SK-N-SH treated with all-trans-retinoic acid at 6 μM for 48 hours (cell line): ENCODE results near the gene ARHGAP8.

Source experiments
- ATAC-seq: fragments of 200-7000 bp; cut with Tn5 transposase; 3 replicates; pipeline ENCODE4 v1.9.1; 2020; ENCODE audit warnings: mild to moderate bottlenecking, moderate library complexity
- ARNTL ChIP-seq: fragments of 450-650 bp; formaldehyde crosslinking; IDR thresholded peaks from 2 replicates; pipeline ENCODE4 v1.5.0; 2020; ENCODE audit warnings: low read depth, mild to moderate bottlenecking, moderate library complexity, borderline replicate concordance
- BACH2 ChIP-seq: fragments of 250-450 bp; sonication (Bioruptor Pico); IDR thresholded peaks from 2 replicates; pipeline ENCODE4 v1.9.0; 2021; ENCODE audit warnings: mild to moderate bottlenecking, borderline replicate concordance
- GLIS3 ChIP-seq: fragments of 250-450 bp; sonication (Bioruptor Pico); IDR thresholded peaks from 2 replicates; pipeline ENCODE4 v1.5.0; 2020; ENCODE audit warnings: mild to moderate bottlenecking, moderate library complexity
- ISL1 ChIP-seq: fragments of 250-450 bp; sonication (Bioruptor Pico); IDR thresholded peaks from 2 replicates; pipeline ENCODE4 v2.1.2; 2022; ENCODE audit warnings: mild to moderate bottlenecking, moderate library complexity
- OSR1 ChIP-seq: fragments of 250-450 bp; sonication (Bioruptor Pico); IDR thresholded peaks from 2 replicates; pipeline ENCODE4 v1.8.0; 2022; ENCODE audit warnings: moderate library complexity, mild to moderate bottlenecking, inconsistent platforms
- PPARA ChIP-seq: fragments of 250-450 bp; sonication (Bioruptor Pico); IDR thresholded peaks from 2 replicates; pipeline ENCODE4 v1.5.0; 2020; ENCODE audit warnings: mild to moderate bottlenecking, borderline replicate concordance
- RARB ChIP-seq: fragments of 250-450 bp; sonication (Bioruptor Pico); IDR thresholded peaks from 2 replicates; pipeline ENCODE4 v1.8.0; 2021; ENCODE audit warnings: mild to moderate bottlenecking, moderate library complexity
- ZC3H10 ChIP-seq: fragments of 250-450 bp; sonication (Bioruptor Pico); IDR thresholded peaks from 2 replicates; pipeline ENCODE4 v1.5.1; 2021; ENCODE audit warnings: mild to moderate bottlenecking, moderate library complexity
- ZFP3 ChIP-seq: fragments of 250-450 bp; sonication (Bioruptor Pico); IDR thresholded peaks from 2 replicates; pipeline ENCODE4 v1.5.0; 2020; ENCODE audit warnings: mild to moderate bottlenecking, moderate library complexity
- ZFP30 ChIP-seq: fragments of 450-650 bp; formaldehyde crosslinking; IDR thresholded peaks from 2 replicates; pipeline ENCODE4 v1.5.0; 2022; ENCODE audit warnings: mild to moderate bottlenecking, moderate library complexity
- ZNF565 ChIP-seq: fragments of 450-650 bp; formaldehyde crosslinking; conservative IDR thresholded peaks from 2 replicates; pipeline ENCODE4 v1.5.0; 2020; ENCODE audit warnings: low read depth, mild to moderate bottlenecking, moderate library complexity
- ZNF70 ChIP-seq: fragments of 450-650 bp; formaldehyde crosslinking; IDR thresholded peaks from 2 replicates; pipeline ENCODE4 v1.5.0; 2020; ENCODE audit warnings: mild to moderate bottlenecking, moderate library complexity
- TF ChIP-seq, protein P1 (sequence below): fragments of 250-450 bp; sonication (Bioruptor Pico); IDR thresholded peaks from 2 replicates; pipeline ENCODE4 v1.5.1; 2020; ENCODE audit warnings: low read depth, mild to moderate bottlenecking, moderate library complexity
- TF ChIP-seq, protein P2 (sequence below): fragments of 250-450 bp; sonication (Bioruptor Pico); IDR thresholded peaks from 2 replicates; pipeline ENCODE4 v1.8.0; 2021; ENCODE audit warnings: low read depth, mild to moderate bottlenecking, moderate library complexity, borderline replicate concordance
- TF ChIP-seq, protein P3 (sequence below): fragments of 250-450 bp; sonication (Bioruptor Pico); IDR thresholded peaks from 2 replicates; pipeline ENCODE4 v1.5.1; 2021; ENCODE audit warnings: mild to moderate bottlenecking, moderate library complexity
- TF ChIP-seq, protein P4 (sequence below): fragments of 250-450 bp; sonication (Bioruptor Pico); IDR thresholded peaks from 2 replicates; pipeline ENCODE4 v1.5.0; 2020; ENCODE audit warnings: mild to moderate bottlenecking, moderate library complexity

Gene ARHGAP8

DNA sequence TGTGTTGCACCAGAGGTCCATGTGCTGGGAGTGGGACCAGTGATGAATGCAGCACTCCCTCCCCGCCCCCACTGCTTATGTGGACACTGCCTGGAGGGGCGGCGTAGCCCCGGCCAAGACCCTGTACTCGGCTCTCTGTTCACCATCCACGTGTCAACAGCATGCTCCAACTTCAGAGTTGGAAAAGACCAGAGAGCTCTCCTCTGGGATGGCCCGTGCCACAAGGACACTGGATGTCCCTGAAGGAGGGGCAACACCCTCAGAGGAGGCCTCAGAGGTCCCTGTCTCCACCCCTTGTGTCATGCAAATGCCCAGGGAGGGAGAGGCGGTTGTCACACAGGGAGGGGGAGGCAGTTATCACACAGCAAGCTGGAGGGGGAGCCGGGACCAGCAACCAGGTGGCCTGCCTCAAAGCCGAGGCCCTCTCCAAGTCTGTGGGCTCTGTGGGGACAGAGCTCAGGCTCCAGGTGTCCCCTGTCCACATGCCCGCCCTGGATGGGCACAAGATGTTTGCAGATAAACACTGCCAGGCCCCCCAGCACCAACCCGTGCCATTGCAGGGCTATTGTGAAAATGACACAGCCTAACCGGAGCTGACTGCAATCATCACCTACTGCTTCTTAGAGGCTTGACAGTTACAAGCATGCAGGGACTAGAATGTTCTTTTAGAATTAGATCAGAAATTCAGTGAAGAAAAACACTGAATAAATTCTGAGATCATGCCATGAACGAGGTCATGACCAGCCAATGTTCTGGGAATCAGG is 136.3 kb downstream of the ARHGAP8 start:
- TF ChIP-seq GLIS3 (CRISPR knock-in tag): no peak
- TF ChIP-seq ZNF70 (CRISPR knock-in tag): no peak
- TF ChIP-seq ZFP3 (CRISPR knock-in tag): no peak
- TF ChIP-seq OSR1 (CRISPR knock-in tag): no peak
- no peak for TF ChIP-seq ZC3H10 (CRISPR knock-in tag)
- no peak for TF ChIP-seq BACH2 (CRISPR knock-in tag)
- TF ChIP-seq ZNF565 (CRISPR knock-in tag): no peak
- no peak for TF ChIP-seq ZFP30 (CRISPR knock-in tag)
- TF ChIP-seq, protein P1, sequence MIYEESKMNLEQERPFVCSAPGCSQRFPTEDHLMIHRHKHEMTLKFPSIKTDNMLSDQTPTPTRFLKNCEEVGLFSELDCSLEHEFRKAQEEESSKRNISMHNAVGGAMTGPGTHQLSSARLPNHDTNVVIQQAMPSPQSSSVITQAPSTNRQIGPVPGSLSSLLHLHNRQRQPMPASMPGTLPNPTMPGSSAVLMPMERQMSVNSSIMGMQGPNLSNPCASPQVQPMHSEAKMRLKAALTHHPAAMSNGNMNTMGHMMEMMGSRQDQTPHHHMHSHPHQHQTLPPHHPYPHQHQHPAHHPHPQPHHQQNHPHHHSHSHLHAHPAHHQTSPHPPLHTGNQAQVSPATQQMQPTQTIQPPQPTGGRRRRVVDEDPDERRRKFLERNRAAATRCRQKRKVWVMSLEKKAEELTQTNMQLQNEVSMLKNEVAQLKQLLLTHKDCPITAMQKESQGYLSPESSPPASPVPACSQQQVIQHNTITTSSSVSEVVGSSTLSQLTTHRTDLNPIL (CRISPR knock-in tag): no peak
- TF ChIP-seq, protein P2, sequence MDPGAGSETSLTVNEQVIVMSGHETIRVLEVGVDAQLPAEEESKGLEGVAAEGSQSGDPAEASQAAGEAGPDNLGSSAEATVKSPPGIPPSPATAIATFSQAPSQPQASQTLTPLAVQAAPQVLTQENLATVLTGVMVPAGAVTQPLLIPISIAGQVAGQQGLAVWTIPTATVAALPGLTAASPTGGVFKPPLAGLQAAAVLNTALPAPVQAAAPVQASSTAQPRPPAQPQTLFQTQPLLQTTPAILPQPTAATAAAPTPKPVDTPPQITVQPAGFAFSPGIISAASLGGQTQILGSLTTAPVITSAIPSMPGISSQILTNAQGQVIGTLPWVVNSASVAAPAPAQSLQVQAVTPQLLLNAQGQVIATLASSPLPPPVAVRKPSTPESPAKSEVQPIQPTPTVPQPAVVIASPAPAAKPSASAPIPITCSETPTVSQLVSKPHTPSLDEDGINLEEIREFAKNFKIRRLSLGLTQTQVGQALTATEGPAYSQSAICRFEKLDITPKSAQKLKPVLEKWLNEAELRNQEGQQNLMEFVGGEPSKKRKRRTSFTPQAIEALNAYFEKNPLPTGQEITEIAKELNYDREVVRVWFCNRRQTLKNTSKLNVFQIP: no peak
- no peak for ATAC-seq

DNA sequence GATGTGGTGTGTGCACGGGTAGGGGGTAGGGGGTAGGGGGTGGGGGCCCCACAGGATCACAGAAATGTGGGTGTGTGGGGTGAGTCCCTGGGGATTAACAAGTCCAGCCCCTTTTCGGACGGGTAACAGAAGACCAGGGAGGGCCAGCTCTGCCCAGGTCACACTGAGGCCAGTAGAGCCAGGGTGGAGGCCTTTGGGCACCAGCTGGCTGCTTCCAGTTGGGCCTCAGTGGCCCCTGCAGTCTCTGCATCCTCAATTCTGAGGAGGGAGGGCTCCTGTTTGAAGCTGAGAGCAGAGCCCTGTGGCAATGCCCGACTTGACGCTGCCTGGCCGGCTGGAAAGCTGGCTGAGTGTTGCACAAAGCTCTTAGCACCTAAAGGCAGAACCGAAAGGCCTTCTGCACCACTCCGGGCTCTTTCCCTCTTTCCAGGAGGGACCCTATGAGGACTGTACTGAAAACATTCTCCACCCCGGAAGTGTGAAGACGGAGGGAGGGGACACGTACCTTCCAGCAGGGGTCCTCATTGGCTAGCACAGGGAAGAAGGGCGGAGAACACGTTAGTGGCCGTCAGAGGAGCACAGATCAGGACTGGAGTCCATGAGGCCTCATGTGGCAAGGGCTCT is 137.0 kb downstream of the ARHGAP8 start:
- TF ChIP-seq BACH2 (CRISPR knock-in tag) (no peak), RARB (CRISPR knock-in tag) (no peak), ISL1 (CRISPR knock-in tag) (no peak), ZFP3 (CRISPR knock-in tag) (no peak), GLIS3 (CRISPR knock-in tag) (no peak), PPARA (CRISPR knock-in tag) (no peak), ZNF565 (CRISPR knock-in tag) (no peak), ARNTL (CRISPR knock-in tag) (no peak), OSR1 (CRISPR knock-in tag) (no peak)
- TF ChIP-seq, protein P1 (CRISPR knock-in tag): no peak
- TF ChIP-seq, protein P3, sequence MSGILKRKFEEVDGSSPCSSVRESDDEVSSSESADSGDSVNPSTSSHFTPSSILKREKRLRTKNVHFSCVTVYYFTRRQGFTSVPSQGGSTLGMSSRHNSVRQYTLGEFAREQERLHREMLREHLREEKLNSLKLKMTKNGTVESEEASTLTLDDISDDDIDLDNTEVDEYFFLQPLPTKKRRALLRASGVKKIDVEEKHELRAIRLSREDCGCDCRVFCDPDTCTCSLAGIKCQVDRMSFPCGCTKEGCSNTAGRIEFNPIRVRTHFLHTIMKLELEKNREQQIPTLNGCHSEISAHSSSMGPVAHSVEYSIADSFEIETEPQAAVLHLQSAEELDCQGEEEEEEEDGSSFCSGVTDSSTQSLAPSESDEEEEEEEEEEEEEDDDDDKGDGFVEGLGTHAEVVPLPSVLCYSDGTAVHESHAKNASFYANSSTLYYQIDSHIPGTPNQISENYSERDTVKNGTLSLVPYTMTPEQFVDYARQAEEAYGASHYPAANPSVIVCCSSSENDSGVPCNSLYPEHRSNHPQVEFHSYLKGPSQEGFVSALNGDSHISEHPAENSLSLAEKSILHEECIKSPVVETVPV: no peak
- TF ChIP-seq, protein P4, sequence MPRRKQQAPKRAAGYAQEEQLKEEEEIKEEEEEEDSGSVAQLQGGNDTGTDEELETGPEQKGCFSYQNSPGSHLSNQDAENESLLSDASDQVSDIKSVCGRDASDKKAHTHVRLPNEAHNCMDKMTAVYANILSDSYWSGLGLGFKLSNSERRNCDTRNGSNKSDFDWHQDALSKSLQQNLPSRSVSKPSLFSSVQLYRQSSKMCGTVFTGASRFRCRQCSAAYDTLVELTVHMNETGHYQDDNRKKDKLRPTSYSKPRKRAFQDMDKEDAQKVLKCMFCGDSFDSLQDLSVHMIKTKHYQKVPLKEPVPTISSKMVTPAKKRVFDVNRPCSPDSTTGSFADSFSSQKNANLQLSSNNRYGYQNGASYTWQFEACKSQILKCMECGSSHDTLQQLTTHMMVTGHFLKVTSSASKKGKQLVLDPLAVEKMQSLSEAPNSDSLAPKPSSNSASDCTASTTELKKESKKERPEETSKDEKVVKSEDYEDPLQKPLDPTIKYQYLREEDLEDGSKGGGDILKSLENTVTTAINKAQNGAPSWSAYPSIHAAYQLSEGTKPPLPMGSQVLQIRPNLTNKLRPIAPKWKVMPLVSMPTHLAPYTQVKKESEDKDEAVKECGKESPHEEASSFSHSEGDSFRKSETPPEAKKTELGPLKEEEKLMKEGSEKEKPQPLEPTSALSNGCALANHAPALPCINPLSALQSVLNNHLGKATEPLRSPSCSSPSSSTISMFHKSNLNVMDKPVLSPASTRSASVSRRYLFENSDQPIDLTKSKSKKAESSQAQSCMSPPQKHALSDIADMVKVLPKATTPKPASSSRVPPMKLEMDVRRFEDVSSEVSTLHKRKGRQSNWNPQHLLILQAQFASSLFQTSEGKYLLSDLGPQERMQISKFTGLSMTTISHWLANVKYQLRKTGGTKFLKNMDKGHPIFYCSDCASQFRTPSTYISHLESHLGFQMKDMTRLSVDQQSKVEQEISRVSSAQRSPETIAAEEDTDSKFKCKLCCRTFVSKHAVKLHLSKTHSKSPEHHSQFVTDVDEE (CRISPR knock-in tag): no peak
- ATAC-seq: no peak

DNA sequence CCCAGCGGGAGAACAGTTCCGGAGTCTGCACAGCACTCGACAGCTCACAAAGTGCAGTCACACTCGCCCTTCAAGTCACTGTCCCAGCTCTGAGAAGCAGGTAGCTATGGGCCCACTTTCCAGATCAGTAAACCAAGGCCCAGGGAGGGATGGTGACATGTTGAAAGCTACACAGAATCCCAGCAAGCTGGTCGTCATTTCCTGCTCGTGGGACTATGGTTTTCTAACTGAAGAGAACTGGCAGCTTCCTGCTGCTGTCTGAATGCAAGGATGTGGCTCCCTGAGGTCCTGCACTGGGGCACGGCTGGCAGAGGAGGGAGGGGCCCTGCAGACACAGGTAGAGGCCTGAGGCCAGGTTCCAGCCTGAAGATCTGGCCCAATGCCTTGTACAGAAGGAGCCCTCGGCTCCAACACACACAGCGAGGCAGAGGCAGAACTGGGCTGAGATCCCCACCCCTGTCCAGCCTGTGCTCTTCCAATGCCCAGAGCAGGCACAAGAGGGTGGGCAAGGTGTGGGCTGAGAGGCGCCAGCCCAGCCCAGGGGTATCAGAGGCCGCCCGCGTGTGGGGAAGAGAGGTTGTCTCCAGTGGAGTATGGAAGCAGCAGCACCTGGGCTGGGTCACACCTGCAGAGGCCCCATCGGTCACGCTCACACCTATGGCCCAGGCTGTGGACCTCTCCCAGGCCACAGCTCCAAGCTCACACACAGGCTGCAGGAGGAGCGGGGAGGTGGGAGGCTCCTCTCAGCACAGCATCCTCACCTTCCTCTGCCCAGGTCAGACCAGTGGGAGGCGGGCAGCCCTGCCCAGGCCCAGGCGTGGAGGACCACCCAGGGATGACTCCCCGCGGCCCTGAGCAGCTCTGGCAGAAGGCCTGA is 138.3 kb downstream of the ARHGAP8 start:
- TF ChIP-seq, protein P2: no peak
- no peak for ATAC-seq
